ENCODE data around the gene CDKN2AIPNL.
"Not testable (repeated sequence)": the region's sequence is repeated elsewhere in the genome, so short reads cannot be mapped to it uniquely, and the experiment has no call there.

The CDKN2AIPNL gene

DNA sequence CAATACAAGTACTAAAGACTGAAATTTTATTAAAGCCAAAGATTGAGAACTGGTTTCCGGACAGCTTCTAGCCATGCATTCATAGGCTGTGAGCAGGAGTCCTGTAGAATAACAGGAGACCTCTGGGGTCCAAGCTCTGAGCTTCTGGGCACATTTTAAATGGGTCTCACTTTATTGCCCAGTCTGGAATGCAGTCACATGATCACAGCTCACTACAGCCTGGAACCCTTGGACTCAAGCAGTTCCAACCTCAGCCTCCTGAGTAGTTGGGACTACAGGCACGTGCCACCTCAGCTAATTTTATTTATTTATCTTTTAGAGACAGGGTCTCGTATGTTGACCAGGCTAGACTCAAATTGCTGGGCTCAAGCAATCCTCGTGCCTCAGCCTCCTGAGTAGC is 15.4 kb downstream of the CDKN2AIPNL start:
- DNase-seq: no peak

- no peak for DNase-seq
Observed at GRCh38 chr5:134394932-134395331, 16.7 kb downstream of the CDKN2AIPNL start.

GRCh38 chr5:134392301-134392700 is 19.4 kb downstream of the CDKN2AIPNL start:
- DNase-seq: no peak

DNA sequence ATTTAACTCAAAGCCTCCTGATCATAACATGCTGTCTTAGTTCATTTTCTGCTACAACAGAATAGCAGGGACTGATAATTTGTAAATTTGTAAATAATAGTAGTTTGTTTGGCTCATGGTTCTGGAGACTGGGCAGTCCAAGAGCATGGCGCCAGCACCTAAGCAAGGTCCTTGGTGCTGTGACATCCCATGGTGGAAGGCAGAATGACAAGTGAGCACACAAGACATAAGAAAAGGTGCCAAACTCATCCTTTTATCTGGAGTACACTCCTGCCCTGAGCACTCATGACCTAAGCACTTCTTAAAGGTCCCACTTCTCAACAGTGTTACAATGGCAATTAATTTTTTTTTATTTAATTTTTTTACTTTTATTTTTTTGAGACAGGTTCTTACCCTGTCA is 24.2 kb downstream of the CDKN2AIPNL start:
- DNase-seq: no peak

DNA sequence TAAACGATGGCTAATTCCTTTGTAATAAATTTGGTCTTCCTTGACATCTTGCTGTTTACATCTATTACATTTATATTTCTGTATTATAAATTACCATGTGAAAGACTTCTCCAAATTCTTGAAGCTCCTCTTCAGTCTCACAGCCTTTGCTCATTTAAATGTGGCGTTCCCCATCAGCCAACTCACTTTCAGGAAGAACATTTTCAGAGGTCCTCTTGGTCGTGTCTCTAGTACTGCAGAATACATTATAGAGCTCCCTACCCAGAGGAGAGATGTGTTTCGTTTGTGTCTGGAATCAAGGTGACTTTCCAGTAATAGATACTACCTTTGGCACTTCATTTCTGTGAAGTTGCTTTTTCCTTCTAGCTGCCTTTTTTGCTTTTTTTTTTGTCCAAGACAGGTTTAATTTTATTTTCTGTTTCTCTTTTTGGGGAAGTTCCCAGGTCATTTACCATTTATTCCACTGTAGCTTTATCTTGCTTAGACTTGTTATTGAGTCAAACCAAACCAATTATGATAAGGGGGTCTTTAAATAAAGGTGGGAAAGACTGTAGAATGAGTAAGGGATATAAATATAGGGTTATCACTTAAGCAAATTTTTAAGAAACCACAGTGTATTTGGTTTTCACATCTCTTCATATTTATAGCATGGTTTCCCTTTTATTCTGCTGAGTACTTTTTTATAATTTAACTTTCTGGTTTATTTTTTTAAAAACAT is 27.5 kb downstream of the CDKN2AIPNL start:
- DNase-seq: no peak

DNA sequence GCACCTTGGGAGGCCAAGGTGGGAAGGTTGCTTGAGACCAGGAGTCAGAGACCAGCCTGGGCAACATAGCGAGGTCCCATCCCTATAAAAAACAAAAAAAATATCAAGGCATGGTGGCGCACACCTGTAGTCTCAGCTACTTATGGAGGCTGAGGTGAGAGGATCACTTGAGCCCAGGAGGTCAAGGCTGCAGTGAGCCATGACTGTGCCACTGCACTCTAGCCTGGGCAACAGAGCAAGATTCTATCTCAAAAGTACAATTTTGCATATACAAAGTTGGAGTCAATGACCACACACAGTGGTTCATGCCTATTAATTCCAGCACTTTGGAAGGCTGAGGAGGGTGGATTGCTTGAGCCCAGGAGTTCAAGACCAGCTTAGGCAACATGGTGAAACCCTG is 29.5 kb downstream of the CDKN2AIPNL start:
- DNase-seq: not testable (repeated sequence)

DNA sequence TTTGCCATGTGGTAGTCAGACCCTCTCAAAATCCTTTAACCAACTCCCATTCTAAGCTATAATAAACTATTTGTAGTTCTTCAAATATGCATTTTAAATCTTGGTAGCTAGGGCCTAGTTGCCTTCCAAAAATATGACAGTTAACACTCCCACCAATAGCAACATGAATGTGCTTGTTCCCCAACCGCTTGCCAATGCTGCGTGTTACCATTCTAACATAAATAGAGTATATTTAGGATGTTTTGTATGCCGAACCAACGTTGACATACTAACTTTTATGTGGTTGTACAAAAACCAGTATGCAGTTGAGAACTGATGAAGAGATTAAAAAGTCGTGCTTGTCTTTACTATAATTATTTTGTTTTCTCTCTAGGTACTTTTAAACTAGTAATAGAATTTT is 31.3 kb downstream of the CDKN2AIPNL start:
- DNase-seq: no peak

DNA sequence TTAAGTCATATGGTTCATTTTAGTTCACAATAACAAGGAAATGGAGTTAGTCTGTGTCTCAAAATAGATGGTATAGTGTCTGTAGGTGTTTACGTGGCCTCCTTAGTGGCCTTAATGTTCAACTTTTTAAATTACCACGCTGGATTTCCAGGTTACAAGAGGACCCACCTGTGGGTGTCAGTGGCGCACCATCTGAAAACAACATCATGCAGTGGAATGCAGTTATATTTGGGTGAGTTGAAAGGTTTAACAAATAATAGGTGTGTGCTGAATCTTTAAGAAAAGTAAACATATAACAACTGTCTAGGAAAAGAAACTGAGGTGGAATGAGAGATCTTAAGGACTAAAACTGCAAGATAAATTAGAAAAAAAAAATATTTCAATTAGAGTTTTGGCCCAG is 37.4 kb downstream of the CDKN2AIPNL start:
- DNase-seq: no peak

DNA sequence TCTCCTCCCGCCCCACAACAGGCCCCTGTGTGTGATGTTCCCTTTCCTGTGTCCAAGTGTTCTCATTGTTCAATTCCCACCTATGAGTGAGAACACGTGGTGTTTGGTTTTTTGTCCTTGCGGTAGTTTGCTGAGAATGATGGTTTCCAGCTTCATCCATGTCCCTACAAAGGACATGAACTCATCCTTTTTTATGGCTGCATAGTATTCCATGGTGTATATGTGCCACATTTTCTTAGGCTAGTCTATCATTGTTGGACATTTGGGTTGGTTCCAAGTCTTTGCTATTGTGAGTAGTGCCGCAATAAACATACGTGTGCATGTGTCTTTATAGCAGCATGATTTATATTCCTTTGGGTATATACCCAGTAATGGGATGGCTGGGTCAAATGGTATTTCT is 38.0 kb downstream of the CDKN2AIPNL start:
- not testable (repeated sequence) for DNase-seq

DNA sequence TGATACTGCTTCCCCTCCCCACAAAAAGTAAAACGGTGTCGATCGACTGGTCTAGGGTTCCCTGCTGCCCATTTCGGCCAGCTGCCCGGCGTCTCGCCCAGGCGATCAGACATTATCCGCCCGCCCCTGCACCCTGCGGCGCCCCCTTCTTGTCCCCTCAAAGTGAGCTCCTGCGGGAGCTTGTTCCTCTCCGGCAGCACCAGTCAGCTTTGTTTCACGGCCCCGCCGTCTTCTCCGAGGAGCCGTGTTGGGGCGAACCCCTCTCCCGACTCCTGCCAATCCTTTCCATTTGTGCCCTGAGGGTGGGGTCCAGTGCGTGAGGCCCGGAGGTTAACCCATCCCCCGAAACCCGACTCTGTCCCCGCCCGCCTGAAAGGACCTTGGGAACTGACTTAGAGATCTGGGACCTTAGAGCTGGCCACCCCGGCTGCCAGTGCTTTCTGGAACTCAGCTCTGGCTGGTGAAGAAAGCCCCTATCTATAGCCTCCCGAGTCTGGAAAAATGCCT is 39.8 kb downstream of the CDKN2AIPNL start:
- DNase-seq: peak; percentile 35 to 47

GRCh38 chr5:134370871-134371833 is 40.5 kb downstream of the CDKN2AIPNL start, which contains the start of gene UBE2B:
Gene UBE2B (plus strand): TSS chr5:134371569. CDS start chr5:134371596, 27 bp downstream.
- peak; percentile 98 to 99 for DNase-seq

DNA sequence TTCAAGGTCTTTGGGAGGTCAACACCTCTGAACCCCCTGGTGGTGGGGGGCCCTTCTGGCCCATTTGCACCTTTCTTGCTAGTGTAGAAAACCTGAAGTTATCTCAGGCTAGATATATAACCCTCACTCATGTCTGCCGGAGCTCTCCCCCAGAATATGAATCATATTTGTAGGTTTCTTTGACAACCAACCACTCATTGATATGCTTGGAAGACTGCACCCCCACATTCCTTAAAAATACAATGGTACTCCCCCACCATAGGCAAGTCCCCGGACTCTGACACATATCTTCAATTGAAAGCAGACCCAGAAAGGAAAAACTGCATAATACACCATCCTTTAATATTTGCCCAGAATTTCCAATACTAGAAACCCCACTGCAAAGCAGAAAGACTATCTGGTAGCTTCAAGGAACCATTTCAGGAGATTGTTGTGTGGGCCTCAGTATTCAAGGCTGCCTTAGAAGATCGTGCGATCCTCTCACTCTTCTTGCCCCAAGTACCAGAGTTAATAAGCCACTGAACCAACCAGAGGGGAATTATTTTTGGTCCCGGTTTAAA is 41.3 kb downstream of the CDKN2AIPNL start:
- peak in 1 of 2 donors; percentile 11 for DNase-seq

- DNase-seq: no peak
Observed at GRCh38 chr5:134365604-134366003, 46.1 kb downstream of the CDKN2AIPNL start.

- DNase-seq: no peak
Observed at GRCh38 chr5:134355681-134356080, 56.0 kb downstream of the CDKN2AIPNL start.

All from inflammatory macrophage treated with lipopolysaccharide for 1 hour (primary cell).